ENCODE data around the gene LENG8. TPM values are rescaled to one million over a fixed set of nuclear protein-coding genes. Genes with fewer than 3 reads are reported as not detected.

The LENG8 gene
- total RNA-seq, 1 experiment from 2014 or later = 148 TPM

GRCh38 chr19:54455786-54456422 is 6.9 kb downstream of the LENG8 start:
- H3K14ac ChIP-seq (ENCODE audit: insufficient read depth, low read length) = no peak overlapping the region
- H3K4me1 Mint-ChIP-seq = peaks cover 2 to 3% of the 10 kb centered on the region in 2 experiments
- H2BK15ac ChIP-seq (ENCODE audit: low read depth, low read length) = no peak overlapping the region
- WGBS (ENCODE audit: extremely low coverage, insufficient read length, low lambda C conversion rate) = no CpG with 5 or more reads among the region's 40 CpGs
- H2AK5ac ChIP-seq (ENCODE audit: insufficient read length, low read length) = no peak overlapping the region
- no peak for TF ChIP-seq CTCF (conservative IDR thresholded peaks at IDR 0.05)
- H2AFZ ChIP-seq (ENCODE audit: low read length) = no peak overlapping the region
- H3K36me3 Mint-ChIP-seq (ENCODE audit: insufficient read depth in 1 of 3, low read depth in 3 of 3) = peaks cover 58 to 93% (median 89%) of the 10 kb centered on the region in 3 experiments
- H3K9me3 Mint-ChIP-seq = peaks cover 0 to 2% of the 10 kb centered on the region in 2 experiments; a peak in 1 of 5 replicates
- H3K23ac ChIP-seq (ENCODE audit: insufficient read length, low read depth, low read length) = no peak overlapping the region
- no peaks in the 10 kb centered on the region for H4K20me1 ChIP-seq (ENCODE audit: control insufficient read depth, insufficient read depth, insufficient read length)
- H4K5ac ChIP-seq (ENCODE audit: insufficient read length, low read depth, low read length) = no peak overlapping the region
- H3K4me1 ChIP-seq (ENCODE audit: insufficient read depth, low read length) = no peaks in the 10 kb centered on the region
- H3T11ph ChIP-seq (ENCODE audit: low read length) = no peak overlapping the region
- H3K4me2 ChIP-seq (ENCODE audit: insufficient read depth, insufficient read length, low read length) = no peak overlapping the region
- no peak overlapping the region for H2BK12ac ChIP-seq (ENCODE audit: insufficient read length, low read depth, low read length)
- H3K9me3 ChIP-seq (ENCODE audit: control insufficient read depth, low read depth, low read length) = no peaks in the 10 kb centered on the region
- H2BK5ac ChIP-seq (ENCODE audit: insufficient read length, low read length) = no peak overlapping the region
- H3K79me2 ChIP-seq (ENCODE audit: insufficient read depth, low read length) = peaks cover 4% of the 10 kb centered on the region; the same call in 1 of the 2 replicates
- no peak for DNase-seq
- H3K79me1 ChIP-seq (ENCODE audit: insufficient read depth, low read depth, low read length, poor library complexity, severe bottlenecking) = peaks cover 5% of the 10 kb centered on the region
- peaks cover 2% of the 10 kb centered on the region for H3K23me2 ChIP-seq (ENCODE audit: insufficient read length, low read depth, low read length, poor library complexity, severe bottlenecking)
- H3K9ac ChIP-seq (ENCODE audit: extremely low read depth, insufficient read length, low read length) = no peak overlapping the region
- no peak overlapping the region for H3K56ac ChIP-seq (ENCODE audit: insufficient read length, low read depth, low read length)
- no peak overlapping the region for H2BK120ac ChIP-seq (ENCODE audit: low read depth, low read length, poor library complexity, severe bottlenecking)
- H2BK20ac ChIP-seq (ENCODE audit: low read depth, low read length, poor library complexity, severe bottlenecking) = no peak overlapping the region
- H3K4me3 Mint-ChIP-seq = no peak overlapping the region
- no peaks in the 10 kb centered on the region for H3K27me3 ChIP-seq (ENCODE audit: insufficient read depth, low read length)
- H4K8ac ChIP-seq (replicated peaks; ENCODE audit: insufficient read length, low read depth, low read length) = no peak overlapping the region
- no peak overlapping the region for H3K4ac ChIP-seq (ENCODE audit: low read depth, low read length)
- H3K27ac Mint-ChIP-seq = no peak overlapping the region
- no peak overlapping the region for H3K27ac ChIP-seq (ENCODE audit: insufficient read length, low read depth, low read length)
- H3K18ac ChIP-seq (ENCODE audit: insufficient read length, low read depth, low read length) = no peak overlapping the region
- no peak overlapping the region for H4K91ac ChIP-seq (ENCODE audit: insufficient read length, low read depth, low read length)
- H3K27me3 Mint-ChIP-seq (ENCODE audit: low read depth) = no peaks in the 10 kb centered on the region

Data from H9 (cell line).